NOMO-1 (cell line): Measurements from ENCODE around the gene HOXA7.
A peak's percentile ranks its signal among the peaks of the same experiment; 100 is the strongest.

Experiments
- DNase-seq, 2 experiments: peaks; one replicate each; lab custom pipeline; 2025; ENCODE audit not compliant: unreplicated experiment in 2 of 2; lab: John Stamatoyannopoulos, UW

Gene HOXA7

GRCh38 chr7:27171637-27172314, 15.3 kb upstream of the HOXA7 start:
- DNase-seq = no peak

GRCh38 chr7:27171325-27171636, 14.8 kb upstream of the HOXA7 start:
- peak in 1 of 2 experiments; percentile 28 for DNase-seq

- no peak for DNase-seq
Measured at GRCh38 chr7:27170426-27171324, 14.2 kb upstream of the HOXA7 start.

- peak; percentile 53 to 55 for DNase-seq
Measured at GRCh38 chr7:27169658-27170425, 13.4 kb upstream of the HOXA7 start.

GRCh38 chr7:27168265-27168947, 11.9 kb upstream of the HOXA7 start:
- DNase-seq = peak; percentile 56 to 72

- no peak for DNase-seq
Measured at GRCh38 chr7:27167916-27168264, 11.4 kb upstream of the HOXA7 start.

GRCh38 chr7:27166531-27167505, 10.3 kb upstream of the HOXA7 start:
- DNase-seq = peak in 1 of 2 experiments; percentile 43

GRCh38 chr7:27165996-27166530, 9.6 kb upstream of the HOXA7 start:
- no peak for DNase-seq

- peak; percentile 83 to 87 for DNase-seq
Measured at GRCh38 chr7:27165089-27165995, 8.9 kb upstream of the HOXA7 start, which contains the start of gene HOXA9. Gene HOXA9, minus strand, starts transcription at chr7:27165537. Its CDS starts 80 bp downstream, at chr7:27165457.

- peak in 1 of 2 experiments; percentile 49 for DNase-seq
Measured at GRCh38 chr7:27164367-27165088, 8.1 kb upstream of the HOXA7 start.

- DNase-seq = peak in 1 of 2 experiments; percentile 49
Measured at GRCh38 chr7:27164045-27164366, 7.5 kb upstream of the HOXA7 start.

- no peak for DNase-seq
Measured at GRCh38 chr7:27163288-27164044, 7.0 kb upstream of the HOXA7 start.

GRCh38 chr7:27162561-27163287, 6.2 kb upstream of the HOXA7 start:
- no peak for DNase-seq

GRCh38 chr7:27161721-27162560, 5.5 kb upstream of the HOXA7 start:
- DNase-seq = no peak

GRCh38 chr7:27161214-27161720, 4.8 kb upstream of the HOXA7 start:
- peak; percentile 69 to 89 for DNase-seq
